PC-9 (cell line): ENCODE results near the gene HEXIM1.

Experiments used
- EZH2 ChIP-seq: fragments of 200-600 bp; sonication (generic); IDR thresholded peaks from 2 replicates; pipeline ENCODE4 v1.8.0; 2017; ENCODE audit warnings: antibody characterized with exemption, low read depth
- TF ChIP-seq, protein P1 (sequence below): fragments of 200-600 bp; sonication (generic); conservative IDR thresholded peaks from 2 replicates; pipeline ENCODE4 v1.6.1; 2017; ENCODE audit warnings: mixed run types, antibody characterized with exemption, mild to moderate bottlenecking, moderate library complexity

DNA sequence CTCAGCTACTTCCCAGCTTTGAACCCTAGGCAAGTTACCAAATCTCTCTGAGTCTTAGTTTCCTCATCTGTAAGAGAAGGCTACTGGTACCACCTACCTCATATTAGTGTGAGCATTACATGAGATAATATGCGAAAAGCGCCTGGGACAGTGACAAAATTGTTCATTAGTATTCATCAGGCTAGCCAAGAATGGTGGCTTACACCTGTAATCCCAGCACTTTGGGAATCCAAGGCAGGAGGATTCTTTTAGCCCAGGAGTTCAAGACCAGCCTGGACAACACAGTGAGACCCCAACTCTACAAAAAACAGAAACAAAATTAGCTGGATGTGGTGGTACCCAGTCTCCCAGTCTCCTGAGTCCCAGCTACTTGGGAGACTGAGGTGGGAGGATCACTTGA, 19.3 kb upstream of the HEXIM1 start:
- TF ChIP-seq, protein P1, sequence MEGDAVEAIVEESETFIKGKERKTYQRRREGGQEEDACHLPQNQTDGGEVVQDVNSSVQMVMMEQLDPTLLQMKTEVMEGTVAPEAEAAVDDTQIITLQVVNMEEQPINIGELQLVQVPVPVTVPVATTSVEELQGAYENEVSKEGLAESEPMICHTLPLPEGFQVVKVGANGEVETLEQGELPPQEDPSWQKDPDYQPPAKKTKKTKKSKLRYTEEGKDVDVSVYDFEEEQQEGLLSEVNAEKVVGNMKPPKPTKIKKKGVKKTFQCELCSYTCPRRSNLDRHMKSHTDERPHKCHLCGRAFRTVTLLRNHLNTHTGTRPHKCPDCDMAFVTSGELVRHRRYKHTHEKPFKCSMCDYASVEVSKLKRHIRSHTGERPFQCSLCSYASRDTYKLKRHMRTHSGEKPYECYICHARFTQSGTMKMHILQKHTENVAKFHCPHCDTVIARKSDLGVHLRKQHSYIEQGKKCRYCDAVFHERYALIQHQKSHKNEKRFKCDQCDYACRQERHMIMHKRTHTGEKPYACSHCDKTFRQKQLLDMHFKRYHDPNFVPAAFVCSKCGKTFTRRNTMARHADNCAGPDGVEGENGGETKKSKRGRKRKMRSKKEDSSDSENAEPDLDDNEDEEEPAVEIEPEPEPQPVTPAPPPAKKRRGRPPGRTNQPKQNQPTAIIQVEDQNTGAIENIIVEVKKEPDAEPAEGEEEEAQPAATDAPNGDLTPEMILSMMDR, result no peak
- no peak for TF ChIP-seq EZH2
